ENCODE data around the gene MB21D2.

The MB21D2 gene

GRCh38 chr3:192931825-192932224, 14.2 kb upstream of the MB21D2 start:
- Histone ChIP-seq H3K4me1 (ENCODE audit: control extremely low read depth in 1 of 4, control insufficient read depth in 4 of 4, insufficient read depth in 4 of 4, low read length in 3 of 4) (no peaks in the 10 kb centered on the region), H3K4me3 (ENCODE audit: control insufficient read depth in 1 of 7, extremely low read depth in 1 of 7, insufficient read depth in 4 of 7, low read depth in 2 of 7, low read length in 6 of 7) (no peak overlapping the region), H3K36me3 (ENCODE audit: control insufficient read depth in 4 of 4, insufficient read depth in 4 of 4, low read length in 3 of 4) (no peaks in the 10 kb centered on the region), H3K27ac (ENCODE audit: insufficient read depth in 1 of 2, low read depth in 1 of 2, low read length in 2 of 2, poor library complexity in 1 of 2, severe bottlenecking in 2 of 2) (no peak overlapping the region), H3K9me3 (ENCODE audit: control extremely low read depth in 1 of 5, control insufficient read depth in 4 of 5, insufficient read depth in 2 of 5, low read depth in 1 of 5, low read length in 4 of 5) (peaks cover 0 to 1% (median 0%) of the 10 kb centered on the region in 5 experiments), H3K27me3 (replicated peaks in 2 of 5; ENCODE audit: control insufficient read depth in 4 of 5, insufficient read depth in 5 of 5, low read length in 4 of 5) (no peaks in the 10 kb centered on the region)
- ChIA-PET CTCF (interaction anchor here (0.7 kb wide), 1 partner anchor 670 kb away, joined by 4 read pairs; no protein-coding TSS in a partner anchor), POLR2A (no interaction called here)
- 86% methylated on average over 3 of the region's 3 CpGs for WGBS (ENCODE audit: insufficient coverage)
- DNase-seq: no peak

- WGBS (ENCODE audit: insufficient coverage): 100% methylated on average over 1 of the region's 1 CpG
- H3K4me3 ChIP-seq (ENCODE audit: control insufficient read depth in 1 of 7, extremely low read depth in 1 of 7, insufficient read depth in 4 of 7, low read depth in 2 of 7, low read length in 6 of 7): no peak overlapping the region
- peaks cover 0 to 1% (median 0%) of the 10 kb centered on the region in 5 experiments for H3K9me3 ChIP-seq (ENCODE audit: control extremely low read depth in 1 of 5, control insufficient read depth in 4 of 5, insufficient read depth in 2 of 5, low read depth in 1 of 5, low read length in 4 of 5)
- DNase-seq: no peak
- no peaks in the 10 kb centered on the region for H3K4me1 ChIP-seq (ENCODE audit: control extremely low read depth in 1 of 4, control insufficient read depth in 4 of 4, insufficient read depth in 4 of 4, low read length in 3 of 4)
- ChIA-PET CTCF (no interaction called here), POLR2A (no interaction called here)
- no peak overlapping the region for H3K27ac ChIP-seq (ENCODE audit: insufficient read depth in 1 of 2, low read depth in 1 of 2, low read length in 2 of 2, poor library complexity in 1 of 2, severe bottlenecking in 2 of 2)
- no peaks in the 10 kb centered on the region for H3K27me3 ChIP-seq (replicated peaks in 2 of 5; ENCODE audit: control insufficient read depth in 4 of 5, insufficient read depth in 5 of 5, low read length in 4 of 5)
- H3K36me3 ChIP-seq (ENCODE audit: control insufficient read depth in 4 of 4, insufficient read depth in 4 of 4, low read length in 3 of 4): no peaks in the 10 kb centered on the region
These were observed 12.9 kb upstream of the MB21D2 start for GRCh38 chr3:192930577-192930976.

- Histone ChIP-seq H3K36me3 (ENCODE audit: control insufficient read depth in 4 of 4, insufficient read depth in 4 of 4, low read length in 3 of 4) (no peaks in the 10 kb centered on the region), H3K9me3 (ENCODE audit: control extremely low read depth in 1 of 5, control insufficient read depth in 4 of 5, insufficient read depth in 2 of 5, low read depth in 1 of 5, low read length in 4 of 5) (peaks cover 0 to 1% (median 0%) of the 10 kb centered on the region in 5 experiments), H3K4me3 (ENCODE audit: control insufficient read depth in 1 of 7, extremely low read depth in 1 of 7, insufficient read depth in 4 of 7, low read depth in 2 of 7, low read length in 6 of 7) (no peak overlapping the region), H3K4me1 (ENCODE audit: control extremely low read depth in 1 of 4, control insufficient read depth in 4 of 4, insufficient read depth in 4 of 4, low read length in 3 of 4) (no peaks in the 10 kb centered on the region), H3K27me3 (replicated peaks in 2 of 5; ENCODE audit: control insufficient read depth in 4 of 5, insufficient read depth in 5 of 5, low read length in 4 of 5) (no peaks in the 10 kb centered on the region), H3K27ac (ENCODE audit: insufficient read depth in 1 of 2, low read depth in 1 of 2, low read length in 2 of 2, poor library complexity in 1 of 2, severe bottlenecking in 2 of 2) (no peak overlapping the region)
- ChIA-PET CTCF (no interaction called here), POLR2A (interaction anchor here (0.6 to 0.7 kb wide), 2 partner anchors 106 to 480 kb away, joined by 3 read pairs; no protein-coding TSS in a partner anchor)
- DNase-seq: no peak
- 98% methylated on average over 5 of the region's 9 CpGs for WGBS (ENCODE audit: insufficient coverage)
These were observed 12.3 kb upstream of the MB21D2 start for GRCh38 chr3:192929755-192930547.

GRCh38 chr3:192929146-192929545, 11.5 kb upstream of the MB21D2 start:
- no peaks in the 10 kb centered on the region for H3K36me3 ChIP-seq (ENCODE audit: control insufficient read depth in 4 of 4, insufficient read depth in 4 of 4, low read length in 3 of 4)
- peaks cover 0 to 1% (median 0%) of the 10 kb centered on the region in 5 experiments for H3K9me3 ChIP-seq (ENCODE audit: control extremely low read depth in 1 of 5, control insufficient read depth in 4 of 5, insufficient read depth in 2 of 5, low read depth in 1 of 5, low read length in 4 of 5)
- H3K27me3 ChIP-seq (replicated peaks in 2 of 5; ENCODE audit: control insufficient read depth in 4 of 5, insufficient read depth in 5 of 5, low read length in 4 of 5): no peaks in the 10 kb centered on the region
- no peaks in the 10 kb centered on the region for H3K4me1 ChIP-seq (ENCODE audit: control extremely low read depth in 1 of 4, control insufficient read depth in 4 of 4, insufficient read depth in 4 of 4, low read length in 3 of 4)
- 95% methylated on average over 2 of the region's 2 CpGs for WGBS (ENCODE audit: insufficient coverage)
- ChIA-PET POLR2A (no interaction called here), CTCF (no interaction called here)
- H3K4me3 ChIP-seq (ENCODE audit: control insufficient read depth in 1 of 7, extremely low read depth in 1 of 7, insufficient read depth in 4 of 7, low read depth in 2 of 7, low read length in 6 of 7): no peak overlapping the region
- H3K27ac ChIP-seq (ENCODE audit: insufficient read depth in 1 of 2, low read depth in 1 of 2, low read length in 2 of 2, poor library complexity in 1 of 2, severe bottlenecking in 2 of 2): no peak overlapping the region
- DNase-seq: no peak

- no peaks in the 10 kb centered on the region for H3K36me3 ChIP-seq (ENCODE audit: control insufficient read depth in 4 of 4, insufficient read depth in 4 of 4, low read length in 3 of 4)
- ChIA-PET POLR2A (no interaction called here), CTCF (no interaction called here)
- H3K4me3 ChIP-seq (ENCODE audit: control insufficient read depth in 1 of 7, extremely low read depth in 1 of 7, insufficient read depth in 4 of 7, low read depth in 2 of 7, low read length in 6 of 7): no peak overlapping the region
- WGBS (ENCODE audit: insufficient coverage): 100% methylated on average over 2 of the region's 6 CpGs
- DNase-seq: no peak
- H3K27ac ChIP-seq (ENCODE audit: insufficient read depth in 1 of 2, low read depth in 1 of 2, low read length in 2 of 2, poor library complexity in 1 of 2, severe bottlenecking in 2 of 2): no peak overlapping the region
- peaks cover 0 to 1% (median 0%) of the 10 kb centered on the region in 5 experiments for H3K9me3 ChIP-seq (ENCODE audit: control extremely low read depth in 1 of 5, control insufficient read depth in 4 of 5, insufficient read depth in 2 of 5, low read depth in 1 of 5, low read length in 4 of 5)
- H3K4me1 ChIP-seq (ENCODE audit: control extremely low read depth in 1 of 4, control insufficient read depth in 4 of 4, insufficient read depth in 4 of 4, low read length in 3 of 4): no peaks in the 10 kb centered on the region
- no peaks in the 10 kb centered on the region for H3K27me3 ChIP-seq (replicated peaks in 2 of 5; ENCODE audit: control insufficient read depth in 4 of 5, insufficient read depth in 5 of 5, low read length in 4 of 5)
These were observed 11.1 kb upstream of the MB21D2 start for GRCh38 chr3:192928720-192929119.

GRCh38 chr3:192928016-192928415, 10.4 kb upstream of the MB21D2 start:
- Histone ChIP-seq H3K4me1 (ENCODE audit: control extremely low read depth in 1 of 4, control insufficient read depth in 4 of 4, insufficient read depth in 4 of 4, low read length in 3 of 4) (no peaks in the 10 kb centered on the region), H3K9me3 (ENCODE audit: control extremely low read depth in 1 of 5, control insufficient read depth in 4 of 5, insufficient read depth in 2 of 5, low read depth in 1 of 5, low read length in 4 of 5) (peaks cover 0 to 1% (median 0%) of the 10 kb centered on the region in 5 experiments), H3K27me3 (replicated peaks in 2 of 5; ENCODE audit: control insufficient read depth in 4 of 5, insufficient read depth in 5 of 5, low read length in 4 of 5) (no peaks in the 10 kb centered on the region), H3K36me3 (ENCODE audit: control insufficient read depth in 4 of 4, insufficient read depth in 4 of 4, low read length in 3 of 4) (no peaks in the 10 kb centered on the region), H3K4me3 (ENCODE audit: control insufficient read depth in 1 of 7, extremely low read depth in 1 of 7, insufficient read depth in 4 of 7, low read depth in 2 of 7, low read length in 6 of 7) (no peak overlapping the region), H3K27ac (ENCODE audit: insufficient read depth in 1 of 2, low read depth in 1 of 2, low read length in 2 of 2, poor library complexity in 1 of 2, severe bottlenecking in 2 of 2) (no peak overlapping the region)
- ChIA-PET POLR2A (no interaction called here), CTCF (no interaction called here)
- DNase-seq: no peak

- no peaks in the 10 kb centered on the region for H3K36me3 ChIP-seq (ENCODE audit: control insufficient read depth in 4 of 4, insufficient read depth in 4 of 4, low read length in 3 of 4)
- DNase-seq: no peak
- H3K27me3 ChIP-seq (replicated peaks in 2 of 5; ENCODE audit: control insufficient read depth in 4 of 5, insufficient read depth in 5 of 5, low read length in 4 of 5): no peaks in the 10 kb centered on the region
- no CpG with 5 or more reads among the region's 3 CpGs for WGBS (ENCODE audit: insufficient coverage)
- ChIA-PET POLR2A (no interaction called here), CTCF (no interaction called here)
- no peak overlapping the region for H3K27ac ChIP-seq (ENCODE audit: insufficient read depth in 1 of 2, low read depth in 1 of 2, low read length in 2 of 2, poor library complexity in 1 of 2, severe bottlenecking in 2 of 2)
- H3K9me3 ChIP-seq (ENCODE audit: control extremely low read depth in 1 of 5, control insufficient read depth in 4 of 5, insufficient read depth in 2 of 5, low read depth in 1 of 5, low read length in 4 of 5): peaks cover 0 to 1% (median 0%) of the 10 kb centered on the region in 5 experiments
- H3K4me1 ChIP-seq (ENCODE audit: control extremely low read depth in 1 of 4, control insufficient read depth in 4 of 4, insufficient read depth in 4 of 4, low read length in 3 of 4): no peaks in the 10 kb centered on the region
- H3K4me3 ChIP-seq (ENCODE audit: control insufficient read depth in 1 of 7, extremely low read depth in 1 of 7, insufficient read depth in 4 of 7, low read depth in 2 of 7, low read length in 6 of 7): no peak overlapping the region
These were observed 9.4 kb upstream of the MB21D2 start for GRCh38 chr3:192927016-192927415.

Measured in common myeloid progenitor, CD34-positive (primary cell).